GM12878 (cell line): ENCODE measurements around the gene CTBS. TPM values are rescaled to one million over a fixed set of nuclear protein-coding genes. Genes with fewer than 3 reads are reported as not detected.
"Not testable (repeated sequence)": the region's sequence is repeated elsewhere in the genome, so short reads cannot be mapped to it uniquely, and the experiment has no call there.

Experiments
- ATAC-seq: fragments of 200-7000 bp; cut with Tn5 transposase; 3 replicates; pipeline ENCODE4 v1.9.1; 2020; ENCODE audit warnings: mild to moderate bottlenecking, moderate library complexity
- BruUV-seq: library from RNA; stranded (reverse); fragments of 400-500 nt; replicated peaks from 2 replicates; lab custom pipeline; 2021; lab: Mats Ljungman, UMichigan
- CTCF ChIA-PET: fragments of 300-600 bp; sonication (Branson Sonifier 250); formaldehyde crosslinking; extraction: SDS; loops from one replicate; lab custom pipeline; 2021; ENCODE audit warnings: inconsistent platforms; lab: Yijun Ruan, JAX
- POLR2A ChIA-PET: fragments of 350-600 bp; formaldehyde crosslinking; extraction: SDS; loops from one replicate; lab custom pipeline; 2021; ENCODE audit warnings: inconsistent platforms; lab: Charles Lee
- RAD21 ChIA-PET: fragments of 300-600 bp; sonication (Branson Sonifier 250); formaldehyde crosslinking; loops from one replicate; lab custom pipeline; 2023; ENCODE audit warnings: antibody characterized with exemption; ENCODE audit not compliant: unreplicated experiment; lab: Charles Lee
- SMC1A ChIA-PET: fragments of 300-600 bp; sonication (Branson Sonifier 250); formaldehyde crosslinking; loops from one replicate; lab custom pipeline; 2023; ENCODE audit not compliant: unreplicated experiment, uncharacterized antibody; lab: Charles Lee
- DNase-seq: peaks from one replicate; pipeline ENCODE4 v3.0.0-alpha.2; 2011; ENCODE audit warnings: low read depth, low spot score
- FAIRE-seq: peaks from 3 replicates; lab custom pipeline; 2011; peaks lifted over from hg19 to GRCh38; lab: Jason Lieb, UNC
- H2AFZ ChIP-seq: 2 replicates; pipeline ENCODE4 v1.6.0; 2011; ENCODE audit warnings: low read depth, low read length, control low read depth; ENCODE audit not compliant: control insufficient read depth
- H3K27ac ChIP-seq: 2 replicates; pipeline ENCODE4 v1.5.1; 2011; ENCODE audit warnings: control low read depth; ENCODE audit not compliant: control insufficient read depth, insufficient read depth
- H3K27me3 ChIP-seq, 2 experiments: replicated peaks in 1 of 2; 2 replicates each; pipeline versions ENCODE4 v1.6.0 to v1.6.1; 2011; ENCODE audit warnings: low read length in 1 of 2; ENCODE audit not compliant: control insufficient read depth in 2 of 2, insufficient read depth in 2 of 2
- H3K36me3 ChIP-seq, 2 experiments: 2 replicates each; pipeline ENCODE4 v1.5.1; 2011; ENCODE audit warnings: low read length in 1 of 2; ENCODE audit not compliant: control insufficient read depth in 2 of 2, insufficient read depth in 2 of 2
- H3K4me1 ChIP-seq: 2 replicates; pipeline ENCODE4 v1.6.1; 2011; ENCODE audit warnings: mild to moderate bottlenecking, low read length, moderate library complexity, mixed read lengths; ENCODE audit not compliant: control insufficient read depth, insufficient read depth
- H3K4me2 ChIP-seq: 2 replicates; pipeline ENCODE4 v1.6.0; 2011; ENCODE audit warnings: control low read depth; ENCODE audit not compliant: control insufficient read depth, insufficient read depth
- H3K4me3 ChIP-seq: fragments of 200-600 bp; sonication (generic); 2 replicates; pipeline ENCODE4 v1.5.1; 2016
- H3K79me2 ChIP-seq: 2 replicates; pipeline ENCODE4 v1.6.0; 2011; ENCODE audit warnings: low read length; ENCODE audit not compliant: control insufficient read depth, insufficient read depth
- H3K9ac ChIP-seq: 2 replicates; pipeline ENCODE4 v1.8.0; 2011; ENCODE audit warnings: low read length, control low read depth, mixed read lengths; ENCODE audit not compliant: control insufficient read depth, insufficient read depth
- H3K9me3 ChIP-seq: replicated peaks from 3 replicates; pipeline ENCODE4 v1.5.1; 2011; ENCODE audit warnings: mild to moderate bottlenecking, low read length; ENCODE audit not compliant: control insufficient read depth, insufficient read depth
- H4K20me1 ChIP-seq: 2 replicates; pipeline ENCODE4 v1.6.0; 2011; ENCODE audit not compliant: control insufficient read depth, insufficient read depth
- BRCA1 ChIP-seq: IDR thresholded peaks from 2 replicates; pipeline ENCODE4 v1.6.1; 2011; ENCODE audit warnings: low read depth, low read length, improper control_type of control experiment
- CBFB ChIP-seq: IDR thresholded peaks from 2 replicates; pipeline ENCODE4 v1.6.1; 2016; ENCODE audit warnings: antibody characterized with exemption, low read depth
- CREM ChIP-seq: IDR thresholded peaks from 2 replicates; pipeline ENCODE4 v1.6.1; 2014; ENCODE audit warnings: antibody characterized with exemption, low read depth
- DPF2 ChIP-seq: fragments of 450-650 bp; IDR thresholded peaks from 2 replicates; pipeline ENCODE4 v1.6.1; 2017; ENCODE audit warnings: mild to moderate bottlenecking
- HCFC1 ChIP-seq: fragments of 150-350 bp; IDR thresholded peaks from 2 replicates; pipeline ENCODE4 v1.6.1; 2014; ENCODE audit warnings: low read length
- IKZF2 ChIP-seq, 2 experiments: fragments of 450-650 bp; IDR thresholded peaks; 2 replicates each; pipeline ENCODE4 v1.6.1; 2017; ENCODE audit warnings: mild to moderate bottlenecking in 2 of 2, moderate library complexity in 2 of 2
- MEF2B ChIP-seq: fragments of 450-650 bp; IDR thresholded peaks from 2 replicates; pipeline ENCODE4 v1.6.1; 2018; ENCODE audit warnings: mild to moderate bottlenecking, moderate library complexity; ENCODE audit not compliant: partially characterized antibody, poor library complexity, severe bottlenecking
- RELA ChIP-seq: fragments of 450-650 bp; IDR thresholded peaks from 2 replicates; pipeline ENCODE4 v1.8.0; 2014; ENCODE audit warnings: borderline replicate concordance; ENCODE audit not compliant: partially characterized antibody
- SMAD5 ChIP-seq: IDR thresholded peaks from 2 replicates; pipeline ENCODE4 v1.6.1; 2016; ENCODE audit warnings: antibody characterized with exemption, low read depth
- TCF12 ChIP-seq: IDR thresholded peaks from 2 replicates; pipeline ENCODE4 v1.6.1; 2011; ENCODE audit warnings: low read depth, mild to moderate bottlenecking, low read length
- WGBS: methylation state at CpG from one replicate; pipeline ENCODE4 v1.1.6; 2016; ENCODE audit warnings: low lambda C conversion rate; ENCODE audit not compliant: insufficient replicate concordance, insufficient coverage; ENCODE audit errors: missing lambda C conversion rate; 5-methylcytosine and 5-hydroxymethylcytosine counted together
- in situ Hi-C: fragments of 300-500 bp; cut with MboI; formaldehyde crosslinking; loops from 9 replicates; pipeline ENCODE4 v1.14.3; 2018; ENCODE audit warnings: mixed read lengths
- intact Hi-C: fragments of 100-400 bp; cut with micrococcal nuclease; formaldehyde crosslinking; loops from one replicate; pipeline ENCODE4 v1.14.2; 2022; ENCODE audit not compliant: unreplicated experiment
- polyA plus RNA-seq, 11 experiments: library from polyadenylated mRNA; depleted of rRNA in 4 of 11; unstranded in 6 of 11; stranded (reverse) in 5 of 11; fragments of >200 nt; fragmentation: Nextera tagmentation in 4 of 11; fragmentation: Illumina TruSeq in 1 of 11; extraction: Ambion mirVana in 4 of 11; extraction: Trizol in 1 of 11; gene quantifications; 1 replicate in 1 of 11; 2 replicates in 10 of 11; pipeline versions ENCODE4 v1.2.1 to v1.2.3, GENCODE V29; 2011 to 2016; ENCODE audit warnings: inconsistent platforms in 2 of 11, missing spikeins in 2 of 11, low read depth in 1 of 11
- total RNA-seq, 4 experiments: library from RNA; depleted of rRNA in 3 of 4; stranded (reverse); fragments of >200 nt in 3 of 4; fragmentation: Illumina TruSeq in 1 of 4; extraction: Trizol in 1 of 4; gene quantifications; 2 replicates each; pipeline versions ENCODE4 v1.2.1 to v1.2.3, GENCODE V29; 2013 to 2021
- TF ChIP-seq, protein P1 (sequence below): IDR thresholded peaks from 2 replicates; pipeline ENCODE4 v1.6.1; 2011; ENCODE audit warnings: low read depth, low read length, improper control_type of control experiment, borderline replicate concordance

The CTBS gene
- total and polyA plus RNA-seq, 10 of the 15 experiments (the other 5 are each of a cell fraction or from before 2014, with no cell fraction given), result 4.3 to 21.2 (median 12.3) TPM

DNA sequence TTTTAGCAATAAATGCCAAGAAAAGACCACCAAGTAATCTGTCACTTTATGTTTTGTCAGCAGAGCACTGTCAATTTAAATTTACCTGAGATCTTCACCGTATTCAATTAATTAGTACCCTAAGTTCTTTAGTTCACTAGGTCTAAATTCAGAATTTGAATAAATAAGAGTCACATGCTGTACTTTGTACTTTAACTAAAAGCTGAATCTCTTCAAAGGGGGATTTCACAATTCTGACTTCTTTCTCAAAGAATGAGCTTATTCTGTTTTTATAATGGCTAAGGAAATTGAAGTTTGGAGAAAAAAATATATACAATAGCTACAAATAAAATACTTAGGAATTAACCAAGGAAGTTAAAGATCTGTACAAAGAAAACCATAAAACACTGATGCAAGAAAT, 65.7 kb downstream of the CTBS start:
- H3K9ac ChIP-seq, result no peak overlapping the region
- no peak overlapping the region for H3K4me2 ChIP-seq
- ChIA-PET SMC1A (interaction anchor here (0.6 to 1.3 kb wide), 2 partner anchors 66 to 162 kb away, joined by 3 read pairs; no protein-coding TSS in a partner anchor), POLR2A (no interaction called here), CTCF (interaction anchor here (1.0 kb wide), 1 partner anchor 16 kb away, joined by 3 read pairs; no protein-coding TSS in a partner anchor), RAD21 (interaction anchor here (1.0 to 1.2 kb wide), 2 partner anchors 28 to 245 kb away, joined by 3 read pairs; no protein-coding TSS in a partner anchor)
- FAIRE-seq (no peak), ATAC-seq (no peak), DNase-seq (no peak)
- 100% methylated on average over 1 of the region's 1 CpG for WGBS
- H2AFZ ChIP-seq, result no peak overlapping the region
- BruUV-seq, result no TSS peak
- H3K27ac ChIP-seq, result no peak overlapping the region
- no peaks in the 10 kb centered on the region for H3K27me3 ChIP-seq
- intact Hi-C loops (no loop called here), in situ Hi-C loops (no loop called here)
- H4K20me1 ChIP-seq, result no peaks in the 10 kb centered on the region
- TF ChIP-seq BRCA1, result no peak
- TF ChIP-seq, protein P1, sequence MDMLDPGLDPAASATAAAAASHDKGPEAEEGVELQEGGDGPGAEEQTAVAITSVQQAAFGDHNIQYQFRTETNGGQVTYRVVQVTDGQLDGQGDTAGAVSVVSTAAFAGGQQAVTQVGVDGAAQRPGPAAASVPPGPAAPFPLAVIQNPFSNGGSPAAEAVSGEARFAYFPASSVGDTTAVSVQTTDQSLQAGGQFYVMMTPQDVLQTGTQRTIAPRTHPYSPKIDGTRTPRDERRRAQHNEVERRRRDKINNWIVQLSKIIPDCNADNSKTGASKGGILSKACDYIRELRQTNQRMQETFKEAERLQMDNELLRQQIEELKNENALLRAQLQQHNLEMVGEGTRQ, result no peak
- TF ChIP-seq MEF2B, result no peak
- TF ChIP-seq TCF12, result no peak
- no peak for TF ChIP-seq CREM
- no peak for TF ChIP-seq DPF2
- no peak for TF ChIP-seq RELA
- no peak for TF ChIP-seq CBFB
- no peak for TF ChIP-seq SMAD5
- TF ChIP-seq IKZF2 (IDR thresholded peaks at IDR 0.05), result no peak
- TF ChIP-seq HCFC1, result no peak
- H3K79me2 ChIP-seq, result peaks cover 34% of the 10 kb centered on the region
- H3K4me1 ChIP-seq, result no peaks in the 10 kb centered on the region
- no peaks in the 10 kb centered on the region; a peak in 1 of 4 replicates for H3K36me3 ChIP-seq
- no peak overlapping the region for H3K4me3 ChIP-seq
- peaks cover 2% of the 10 kb centered on the region; the same call in 1 of the 3 replicates for H3K9me3 ChIP-seq

DNA sequence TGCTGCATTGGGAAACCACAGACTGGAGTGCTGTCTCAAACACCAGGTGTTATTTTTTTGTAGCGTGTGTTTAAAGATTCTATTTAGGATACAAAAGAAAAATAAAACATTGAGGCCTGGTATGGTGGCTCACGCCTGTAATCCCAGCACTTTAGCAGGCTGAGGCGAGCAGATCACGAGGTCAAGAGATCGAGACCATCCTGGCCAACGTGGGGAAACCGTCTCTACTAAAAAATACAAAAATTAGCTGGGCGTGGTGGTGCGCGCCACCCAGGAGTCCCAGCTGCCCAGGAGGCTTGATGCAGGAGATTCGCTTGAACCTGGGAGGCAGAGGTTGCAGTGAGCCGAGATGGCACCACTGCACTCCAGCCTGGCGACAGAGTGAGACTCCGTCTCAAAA, 66.4 kb downstream of the CTBS start:
- H4K20me1 ChIP-seq, BruUV-seq, DNase-seq, H3K27ac ChIP-seq, POLR2A ChIA-PET, H3K36me3 ChIP-seq, ATAC-seq, H2AFZ ChIP-seq, CTCF ChIA-PET, in situ Hi-C loops, H3K9me3 ChIP-seq, FAIRE-seq, H3K4me1 ChIP-seq, H3K27me3 ChIP-seq, H3K9ac ChIP-seq: not testable (repeated sequence)
- SMC1A ChIA-PET, result interaction anchor here (2.2 to 4.8 kb wide), 2 partner anchors 27 to 66 kb away, joined by 16 to 61 read pairs; partner anchors contain the start of genes CTBS and RPF1
- peak overlapping the region; percentile 78; the same call in 1 of the 2 replicates for H3K4me2 ChIP-seq
- peaks cover 40% of the 10 kb centered on the region for H3K79me2 ChIP-seq
- H3K4me3 ChIP-seq, result peak overlapping the region; percentile 85; the same call in 1 of the 2 replicates
- RAD21 ChIA-PET, result interaction anchor here (1.0 to 2.4 kb wide), 2 partner anchors 27 to 66 kb away, joined by 3 to 26 read pairs; partner anchors contain the start of gene CTBS
- intact Hi-C loops, result loop anchor here (2.0 kb wide), 1 partner anchor 113 kb away; no protein-coding TSS in a partner anchor
- WGBS, result 92% methylated on average over 14 of the region's 14 CpGs
